WERI-Rb-1 (cell line): Measurements from ENCODE around the gene CNTNAP2.

Source experiments
- DNase-seq: peaks from one replicate; pipeline ENCODE4 v3.0.0-alpha.2; 2020
- H3K27ac ChIP-seq: fragments of 250-450 bp; sonication (Bioruptor Pico); 2 replicates; pipeline ENCODE4 v1.5.1; 2020; ENCODE audit warnings: mild to moderate bottlenecking, moderate library complexity
- H3K27me3 ChIP-seq: fragments of 250-450 bp; sonication (Bioruptor Pico); 2 replicates; pipeline ENCODE4 v1.5.1; 2021; ENCODE audit warnings: mild to moderate bottlenecking, low read depth, moderate library complexity; ENCODE audit not compliant: insufficient read depth, severe bottlenecking
- H3K36me3 ChIP-seq: fragments of 250-450 bp; sonication (Bioruptor Pico); 2 replicates; pipeline ENCODE4 v1.5.1; 2020; ENCODE audit warnings: mild to moderate bottlenecking, moderate library complexity
- H3K4me3 ChIP-seq: 2 replicates; pipeline ENCODE4 v1.5.1; 2011; ENCODE audit warnings: low read depth, mild to moderate bottlenecking, control low read depth, low read length
- H3K9me3 ChIP-seq: fragments of 250-450 bp; sonication (Bioruptor Pico); 2 replicates; pipeline ENCODE4 v1.5.1; 2021; ENCODE audit warnings: mild to moderate bottlenecking, moderate library complexity; ENCODE audit not compliant: severe bottlenecking
- TF ChIP-seq, protein P1 (sequence below): IDR thresholded peaks from 2 replicates; pipeline ENCODE4 v1.5.1; 2011; ENCODE audit warnings: low read depth, mild to moderate bottlenecking, control low read depth, inconsistent platforms, low read length

CNTNAP2 gene

GRCh38 chr7:146423446-146423845 lies 306.8 kb downstream of the CNTNAP2 start:
- DNase-seq, result no peak
- Histone ChIP-seq H3K27ac (no peak overlapping the region), H3K9me3 (no peaks in the 10 kb centered on the region), H3K36me3 (no peaks in the 10 kb centered on the region), H3K27me3 (no peaks in the 10 kb centered on the region), H3K4me3 (no peak overlapping the region)
- TF ChIP-seq, protein P1, sequence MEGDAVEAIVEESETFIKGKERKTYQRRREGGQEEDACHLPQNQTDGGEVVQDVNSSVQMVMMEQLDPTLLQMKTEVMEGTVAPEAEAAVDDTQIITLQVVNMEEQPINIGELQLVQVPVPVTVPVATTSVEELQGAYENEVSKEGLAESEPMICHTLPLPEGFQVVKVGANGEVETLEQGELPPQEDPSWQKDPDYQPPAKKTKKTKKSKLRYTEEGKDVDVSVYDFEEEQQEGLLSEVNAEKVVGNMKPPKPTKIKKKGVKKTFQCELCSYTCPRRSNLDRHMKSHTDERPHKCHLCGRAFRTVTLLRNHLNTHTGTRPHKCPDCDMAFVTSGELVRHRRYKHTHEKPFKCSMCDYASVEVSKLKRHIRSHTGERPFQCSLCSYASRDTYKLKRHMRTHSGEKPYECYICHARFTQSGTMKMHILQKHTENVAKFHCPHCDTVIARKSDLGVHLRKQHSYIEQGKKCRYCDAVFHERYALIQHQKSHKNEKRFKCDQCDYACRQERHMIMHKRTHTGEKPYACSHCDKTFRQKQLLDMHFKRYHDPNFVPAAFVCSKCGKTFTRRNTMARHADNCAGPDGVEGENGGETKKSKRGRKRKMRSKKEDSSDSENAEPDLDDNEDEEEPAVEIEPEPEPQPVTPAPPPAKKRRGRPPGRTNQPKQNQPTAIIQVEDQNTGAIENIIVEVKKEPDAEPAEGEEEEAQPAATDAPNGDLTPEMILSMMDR, result no peak

DNA sequence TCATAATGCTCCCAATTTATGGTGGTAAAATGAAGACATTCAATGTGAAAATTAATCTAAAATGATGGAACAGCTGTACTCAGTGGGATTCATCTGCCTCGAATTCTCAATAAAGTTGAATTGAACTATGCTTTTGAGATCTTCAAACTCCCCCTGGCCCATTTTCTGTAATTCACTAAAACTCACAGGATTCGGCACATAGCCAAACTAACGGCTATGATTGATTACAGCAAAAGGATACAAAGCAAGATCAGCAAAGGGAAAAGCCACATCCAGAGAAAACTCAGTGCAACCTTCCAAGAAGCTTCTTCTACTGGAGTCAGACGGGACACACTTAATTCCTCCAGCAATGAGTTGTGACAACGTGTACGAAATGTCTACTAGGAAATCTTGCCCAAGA lies 307.5 kb downstream of the CNTNAP2 start:
- no peak for DNase-seq
- Histone ChIP-seq H3K9me3 (no peaks in the 10 kb centered on the region), H3K27me3 (no peaks in the 10 kb centered on the region), H3K27ac (no peak overlapping the region), H3K4me3 (no peak overlapping the region), H3K36me3 (no peaks in the 10 kb centered on the region)
- TF ChIP-seq, protein P1, result no peak

DNA sequence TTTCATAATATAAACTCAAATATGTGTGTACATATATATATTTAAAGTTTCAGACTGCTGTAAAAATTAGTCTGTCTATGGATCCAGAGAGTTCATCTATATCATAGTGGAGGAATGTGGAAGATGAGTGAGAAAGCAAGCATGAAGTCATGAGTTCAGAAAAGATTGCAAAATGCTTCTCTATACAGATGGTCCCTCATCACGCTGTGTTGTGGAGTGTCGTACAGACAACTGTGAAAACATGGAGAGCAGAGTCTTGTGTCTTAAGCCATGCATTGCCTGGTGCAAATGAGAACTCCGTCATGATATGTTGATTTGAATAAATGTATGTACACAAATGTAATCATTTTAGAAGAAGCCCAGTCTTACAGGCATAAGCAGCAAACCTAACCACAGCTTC lies 316.9 kb downstream of the CNTNAP2 start:
- Histone ChIP-seq H3K36me3 (no peaks in the 10 kb centered on the region), H3K9me3 (no peaks in the 10 kb centered on the region), H3K27ac (no peak overlapping the region), H3K4me3 (no peak overlapping the region), H3K27me3 (no peaks in the 10 kb centered on the region)
- DNase-seq, result no peak
- TF ChIP-seq, protein P1, result no peak

GRCh38 chr7:146443102-146443501 lies 326.5 kb downstream of the CNTNAP2 start:
- Histone ChIP-seq H3K27ac (no peak overlapping the region), H3K36me3 (no peaks in the 10 kb centered on the region), H3K9me3 (no peaks in the 10 kb centered on the region), H3K4me3 (no peak overlapping the region), H3K27me3 (no peaks in the 10 kb centered on the region)
- TF ChIP-seq, protein P1, result no peak
- DNase-seq, result no peak

GRCh38 chr7:146449625-146450024 lies 333.0 kb downstream of the CNTNAP2 start:
- Histone ChIP-seq H3K27ac (no peak overlapping the region), H3K4me3 (no peak overlapping the region), H3K36me3 (no peaks in the 10 kb centered on the region), H3K9me3 (no peaks in the 10 kb centered on the region), H3K27me3 (no peaks in the 10 kb centered on the region)
- DNase-seq, result no peak
- TF ChIP-seq, protein P1, result no peak

DNA sequence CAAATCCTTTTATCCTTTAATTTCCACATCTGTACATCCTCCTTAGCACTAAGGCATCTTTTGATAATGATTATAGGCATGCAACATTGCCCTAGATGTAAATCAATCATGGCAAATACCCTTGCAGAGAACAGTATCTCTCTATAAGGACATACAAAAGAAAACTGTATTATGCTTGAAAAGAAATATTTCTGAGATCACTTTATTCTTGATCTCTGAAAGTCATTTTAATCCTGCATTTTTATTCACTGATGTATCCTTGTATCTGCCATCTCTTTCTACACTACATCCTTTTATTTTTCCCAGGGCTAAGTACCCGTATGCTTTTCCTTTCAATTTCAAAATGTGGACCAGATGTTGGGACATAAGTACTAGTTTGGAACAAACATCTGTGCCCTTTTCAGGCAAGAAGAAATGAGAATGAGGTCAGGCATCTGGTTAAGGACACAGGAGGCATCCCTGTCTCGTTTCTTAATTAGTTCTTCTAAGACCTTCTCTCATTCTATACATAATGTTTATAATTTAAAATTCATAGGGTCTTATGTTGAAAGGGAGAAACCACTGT lies 338.6 kb downstream of the CNTNAP2 start:
- no peaks in the 10 kb centered on the region for H3K9me3 ChIP-seq
- no peaks in the 10 kb centered on the region for H3K27me3 ChIP-seq
- no peak for DNase-seq
- no peaks in the 10 kb centered on the region for H3K36me3 ChIP-seq
- no peak overlapping the region for H3K27ac ChIP-seq
- no peak overlapping the region for H3K4me3 ChIP-seq
- TF ChIP-seq, protein P1, result no peak
